ENCODE data around the gene IRX1. TPM values are rescaled to one million over a fixed set of nuclear protein-coding genes. Genes with fewer than 3 reads are reported as not detected.
A peak's percentile ranks its signal among the peaks of the same experiment; 100 is the strongest.

IRX1 gene
- total RNA-seq, 1 donor from 2014 or later, result not detected

GRCh38 chr5:3601911-3602782, 6.5 kb downstream of the IRX1 start:
- H3K27ac ChIP-seq, result no peak overlapping the region

GRCh38 chr5:3602785-3603502, 7.3 kb downstream of the IRX1 start:
- DNase-seq (ENCODE audit: extremely low spot score in 2 of 2), result no peak
- no peak for TF ChIP-seq POLR2AphosphoS5 (IDR thresholded peaks at IDR 0.05; ENCODE audit: insufficient read depth in 1 of 2, low read depth in 1 of 2)
- TF ChIP-seq CTCF (IDR thresholded peaks at IDR 0.05), result no peak
- no peak for TF ChIP-seq POLR2A (IDR thresholded peaks at IDR 0.05)
- Histone ChIP-seq H3K36me3 (no peaks in the 10 kb centered on the region), H3K4me3 (peak overlapping the region in 1 of 2 donors; percentile 18), H3K9me3 (no peaks in the 10 kb centered on the region), H3K27ac (no peak overlapping the region), H3K27me3 (peaks cover 17% of the 10 kb centered on the region), H3K4me1 (peaks cover 13% of the 10 kb centered on the region)
- intact Hi-C loops (cut with DNase I), result no loop called here

More at GRCh38 chr5:3601911-3602782, 6.5 kb downstream of the IRX1 start:
- Histone ChIP-seq H3K27me3 (peaks cover 17% of the 10 kb centered on the region), H3K36me3 (no peaks in the 10 kb centered on the region), H3K4me1 (peaks cover 13% of the 10 kb centered on the region), H3K9me3 (no peaks in the 10 kb centered on the region), H3K4me3 (peak overlapping the region in 1 of 2 donors; percentile 18)
- DNase-seq (ENCODE audit: extremely low spot score in 2 of 2), result no peak
- intact Hi-C loops (cut with DNase I), result no loop called here
- TF ChIP-seq CTCF (IDR thresholded peaks at IDR 0.05), result no peak
- no peak for TF ChIP-seq POLR2A (IDR thresholded peaks at IDR 0.05)
- no peak for TF ChIP-seq POLR2AphosphoS5 (IDR thresholded peaks at IDR 0.05; ENCODE audit: insufficient read depth in 1 of 2, low read depth in 1 of 2)

GRCh38 chr5:3604501-3604900, 8.9 kb downstream of the IRX1 start:
- Histone ChIP-seq H3K9me3 (no peaks in the 10 kb centered on the region), H3K27me3 (peaks cover 17% of the 10 kb centered on the region), H3K27ac (no peak overlapping the region), H3K4me1 (peaks cover 13% of the 10 kb centered on the region), H3K4me3 (no peak overlapping the region), H3K36me3 (no peaks in the 10 kb centered on the region)
- TF ChIP-seq POLR2A (IDR thresholded peaks at IDR 0.05) (no peak), POLR2AphosphoS5 (IDR thresholded peaks at IDR 0.05; ENCODE audit: insufficient read depth in 1 of 2, low read depth in 1 of 2) (no peak), CTCF (IDR thresholded peaks at IDR 0.05) (no peak)
- intact Hi-C loops (cut with DNase I), result no loop called here
- no peak for DNase-seq (ENCODE audit: extremely low spot score in 2 of 2)

GRCh38 chr5:3605298-3606010, 9.8 kb downstream of the IRX1 start:
- intact Hi-C loops (cut with DNase I), result no loop called here
- no peak overlapping the region for H3K27ac ChIP-seq
- TF ChIP-seq POLR2AphosphoS5 (IDR thresholded peaks at IDR 0.05; ENCODE audit: insufficient read depth in 1 of 2, low read depth in 1 of 2), result no peak
- DNase-seq (ENCODE audit: extremely low spot score in 2 of 2), result no peak
- H3K36me3 ChIP-seq, result no peaks in the 10 kb centered on the region
- peaks cover 9% of the 10 kb centered on the region for H3K27me3 ChIP-seq
- no peaks in the 10 kb centered on the region for H3K9me3 ChIP-seq
- no peak overlapping the region for H3K4me3 ChIP-seq
- peaks cover 13% of the 10 kb centered on the region for H3K4me1 ChIP-seq

- no peak for TF ChIP-seq POLR2A (IDR thresholded peaks at IDR 0.05)
- H3K27me3 ChIP-seq, result peaks cover 3% of the 10 kb centered on the region
- H3K4me3 ChIP-seq, result no peak overlapping the region
- DNase-seq (ENCODE audit: extremely low spot score in 2 of 2), result no peak
- H3K27ac ChIP-seq, result no peak overlapping the region
- H3K9me3 ChIP-seq, result no peaks in the 10 kb centered on the region
- H3K4me1 ChIP-seq, result peaks cover 13% of the 10 kb centered on the region
- no peaks in the 10 kb centered on the region for H3K36me3 ChIP-seq
- intact Hi-C loops (cut with DNase I), result no loop called here
These were observed 10.6 kb downstream of the IRX1 start for GRCh38 chr5:3606121-3606831.
